ENCODE results near the gene MXRA7. TPM values are rescaled to one million over a fixed set of nuclear protein-coding genes. Genes with fewer than 3 reads are reported as not detected.

MXRA7 gene
- total RNA-seq, 4 donors from 2014 or later = 124 to 243 (median 165) TPM

- no peak for TF ChIP-seq CTCF (IDR thresholded peaks at IDR 0.05; ENCODE audit: low read depth)
Measured at GRCh38 chr17:76700617-76701470, 9.9 kb downstream of the MXRA7 start.

GRCh38 chr17:76700270-76700616 is 10.5 kb downstream of the MXRA7 start:
- no peak for TF ChIP-seq CTCF (IDR thresholded peaks at IDR 0.05; ENCODE audit: low read depth)

- no peak for TF ChIP-seq CTCF (IDR thresholded peaks at IDR 0.05; ENCODE audit: low read depth)
Measured at GRCh38 chr17:76697702-76698465, 12.9 kb downstream of the MXRA7 start.

DNA sequence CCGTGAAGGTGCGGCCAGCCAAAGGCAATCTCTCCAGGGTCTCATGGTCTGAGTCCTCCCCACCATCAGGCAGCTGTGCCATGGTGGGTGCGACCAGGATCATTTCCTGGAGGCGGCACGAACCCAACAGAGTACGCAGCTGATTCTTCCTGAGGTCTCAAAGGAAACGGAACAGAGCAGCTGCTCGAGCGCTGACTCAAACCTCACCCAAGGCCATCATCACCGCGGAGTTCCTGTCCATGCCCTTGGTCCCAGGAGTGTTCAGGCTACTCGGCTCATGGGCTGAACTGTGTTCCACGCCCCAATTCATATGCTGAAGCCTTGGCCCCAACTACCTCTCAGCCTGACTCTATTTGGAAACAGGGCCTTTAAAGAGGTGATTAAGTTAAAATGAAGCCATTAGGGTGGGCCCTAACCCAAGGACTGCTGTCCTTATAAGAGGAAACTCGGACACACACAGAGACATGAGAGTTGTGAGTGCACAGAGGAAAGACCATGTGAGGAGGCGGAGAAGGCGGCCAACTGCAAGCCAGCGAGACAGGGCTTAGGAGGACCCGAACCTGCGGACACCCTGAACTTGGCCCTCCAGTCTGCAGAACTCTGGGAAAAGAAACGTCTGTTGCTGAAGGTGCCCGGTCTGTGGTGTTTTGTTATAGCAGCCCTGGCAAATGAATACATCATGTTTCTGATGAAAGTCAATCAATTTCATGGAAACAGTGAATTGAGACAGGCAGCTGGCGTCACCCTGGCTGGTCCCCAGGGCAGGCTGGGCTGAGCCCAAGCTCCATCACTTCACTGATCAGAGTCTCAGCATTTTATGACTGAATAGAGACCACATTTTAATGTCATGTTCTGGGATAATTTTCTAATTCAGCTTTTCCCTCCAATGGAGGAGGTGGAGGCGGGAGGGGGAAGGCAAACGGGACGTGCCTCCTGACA is 13.7 kb downstream of the MXRA7 start:
- no peak for TF ChIP-seq CTCF (IDR thresholded peaks at IDR 0.05; ENCODE audit: low read depth)

DNA sequence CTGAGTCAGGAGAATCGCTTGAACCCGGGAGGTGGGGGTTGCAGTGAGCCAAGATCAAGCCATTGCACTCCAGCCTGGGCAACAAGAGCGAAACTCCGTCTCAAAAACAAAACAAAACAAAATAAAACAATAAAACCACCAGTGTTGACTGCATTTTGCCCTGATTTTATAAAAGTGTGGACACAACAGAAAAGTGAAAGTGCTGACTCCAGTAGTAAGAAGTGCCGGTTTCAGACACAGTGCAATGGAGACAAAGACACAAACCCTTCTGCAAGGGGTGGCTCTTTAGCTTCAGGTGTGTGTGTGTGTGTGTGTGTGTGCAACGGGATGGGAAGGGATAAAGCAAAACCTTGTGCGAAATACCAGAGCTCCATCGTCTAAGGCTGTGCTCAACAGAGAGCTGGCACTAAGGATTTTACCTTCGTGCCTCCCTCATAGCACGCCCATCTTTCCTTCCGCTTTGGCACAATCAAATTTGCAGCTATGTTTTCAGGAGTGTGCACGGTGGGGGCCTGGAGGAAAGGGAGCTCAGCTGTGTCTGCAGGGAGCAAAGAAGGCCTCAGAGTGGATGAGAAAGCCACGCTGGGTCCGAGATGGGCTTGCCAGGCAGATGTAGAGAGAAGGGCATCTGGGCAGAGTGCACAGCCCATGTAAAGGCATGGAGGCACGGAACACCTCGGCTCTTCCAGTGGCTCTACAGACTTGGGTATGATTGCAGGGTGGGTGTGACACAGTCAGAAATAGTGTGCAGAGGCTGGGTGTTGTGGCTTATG is 15.5 kb downstream of the MXRA7 start:
- no peak for TF ChIP-seq CTCF (IDR thresholded peaks at IDR 0.05; ENCODE audit: low read depth)

DNA sequence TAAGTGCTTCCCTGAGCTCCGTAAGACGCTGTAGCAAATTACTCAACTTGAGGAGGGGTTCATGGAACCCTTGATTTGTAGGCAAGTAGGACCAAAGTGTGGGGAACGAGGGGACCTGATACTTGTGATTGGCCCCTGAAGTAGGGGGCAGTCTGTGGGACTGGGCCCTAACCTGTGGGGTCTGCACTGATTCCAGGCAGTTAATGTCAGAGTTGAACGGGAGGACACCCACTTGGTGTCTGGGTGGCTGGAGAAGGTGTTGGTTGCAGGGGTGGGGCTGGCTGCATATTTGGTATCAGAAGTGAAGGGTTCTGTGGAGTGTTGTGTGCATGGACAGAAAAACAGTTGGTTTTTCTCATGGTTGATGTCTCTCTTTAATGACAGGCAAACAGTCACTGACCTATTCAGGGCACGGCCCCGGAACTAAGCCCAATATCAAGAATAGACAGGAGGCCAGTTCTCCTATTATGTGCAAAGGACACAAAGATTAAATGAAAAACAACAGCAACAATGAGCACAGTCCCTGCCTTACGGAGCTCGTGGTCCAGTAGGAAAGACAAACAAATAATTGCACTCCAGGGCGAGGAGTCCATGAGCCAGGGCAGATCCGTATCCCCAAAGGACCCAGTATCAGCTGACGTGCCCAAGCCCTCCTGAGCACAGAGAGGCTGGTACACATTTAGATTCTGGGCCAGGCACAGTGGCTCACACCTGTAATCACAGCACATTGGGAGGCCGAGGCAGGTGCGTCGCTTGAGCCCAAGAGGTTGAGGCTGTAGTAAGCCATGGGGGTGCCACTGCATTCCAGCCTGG is 19.2 kb downstream of the MXRA7 start:
- TF ChIP-seq CTCF (IDR thresholded peaks at IDR 0.05; ENCODE audit: low read depth) = no peak

Data from subcutaneous adipose tissue (tissue), 4 donors.